PFSK-1 (cell line): ENCODE data around the gene PAPLN.

Experiments
- FOXP2 ChIP-seq: optimal IDR thresholded peaks from 2 replicates; pipeline ENCODE3; 2011; ENCODE audit warnings: borderline replicate concordance, control low read depth, inconsistent platforms; ENCODE audit not compliant: insufficient read depth; ENCODE audit errors: extremely low read length, extremely low read depth
- POLR2AphosphoS5 ChIP-seq: IDR thresholded peaks from 2 replicates; pipeline ENCODE4 v1.6.1; 2012; ENCODE audit warnings: low read depth, mild to moderate bottlenecking, control low read depth, low read length, moderate library complexity
- REST ChIP-seq, 2 experiments: IDR thresholded peaks; 2 replicates each; pipeline versions ENCODE4 v1.6.1 to v1.8.0; 2011 to 2012; ENCODE audit warnings: low read depth in 2 of 2, low read length in 2 of 2, control low read depth in 1 of 2, inconsistent platforms in 1 of 2, mild to moderate bottlenecking in 1 of 2, moderate library complexity in 1 of 2; ENCODE audit not compliant: insufficient read depth in 1 of 2
- SIN3A ChIP-seq: IDR thresholded peaks from 2 replicates; pipeline ENCODE4 v1.6.1; 2012; ENCODE audit warnings: mild to moderate bottlenecking, low read length, moderate library complexity, borderline replicate concordance; ENCODE audit not compliant: insufficient read depth
- TAF1 ChIP-seq: IDR thresholded peaks from 2 replicates; pipeline ENCODE4 v1.6.1; 2012; ENCODE audit warnings: low read length, control low read depth, borderline replicate concordance; ENCODE audit not compliant: insufficient read depth

PAPLN gene

GRCh38 chr14:73234586-73235394 lies 2.5 kb upstream of the PAPLN start:
- TF ChIP-seq SIN3A, result no peak

GRCh38 chr14:73235531-73236155 lies 1.7 kb upstream of the PAPLN start:
- TF ChIP-seq SIN3A (no peak), REST (IDR thresholded peaks at IDR 0.05; ENCODE audit: insufficient read depth in 1 of 2, low read depth in 2 of 2, low read length in 2 of 2) (no peak), TAF1 (no peak), FOXP2 (no peak), POLR2AphosphoS5 (no peak)

- TF ChIP-seq FOXP2 (no peak), REST (IDR thresholded peaks at IDR 0.05; ENCODE audit: insufficient read depth in 1 of 2, low read depth in 2 of 2, low read length in 2 of 2) (no peak), POLR2AphosphoS5 (no peak), SIN3A (no peak), TAF1 (no peak)
These were observed 1.1 kb upstream of the PAPLN start for GRCh38 chr14:73236157-73236556.

- TF ChIP-seq TAF1 (no peak), FOXP2 (no peak), REST (IDR thresholded peaks at IDR 0.05; ENCODE audit: insufficient read depth in 1 of 2, low read depth in 2 of 2, low read length in 2 of 2) (no peak), SIN3A (no peak), POLR2AphosphoS5 (no peak)
These were observed 521 bp upstream of the PAPLN start for GRCh38 chr14:73236752-73237218.

GRCh38 chr14:73237786-73238423 lies 599 bp downstream of the PAPLN start:
- TF ChIP-seq REST (IDR thresholded peaks at IDR 0.05; ENCODE audit: insufficient read depth in 1 of 2, low read depth in 2 of 2, low read length in 2 of 2) (no peak), POLR2AphosphoS5 (no peak), FOXP2 (no peak), SIN3A (no peak), TAF1 (no peak)
